ENCODE results near the gene SLC2A4RG. TPM values are rescaled to one million over a fixed set of nuclear protein-coding genes. Genes with fewer than 3 reads are reported as not detected.

SLC2A4RG gene
- total RNA-seq, 2 experiments from 2014 or later, result 38.5 to 39.8 TPM

- ATAC-seq (no peak), DNase-seq (no peak)
- POLR2A ChIA-PET, result no interaction called here
- Mint-ChIP-seq H3K9me3 (no peaks in the 10 kb centered on the region), H3K4me1 (ENCODE audit: low read depth) (peaks cover 20% of the 10 kb centered on the region), H3K4me3 (no peak overlapping the region), H3K27me3 (no peaks in the 10 kb centered on the region), H3K27ac (no peak overlapping the region), H3K36me3 (ENCODE audit: low read depth) (peaks cover 15% of the 10 kb centered on the region)
- intact Hi-C loops (cut with micrococcal nuclease), result loop anchor here (10.0 kb wide), 1 partner anchor 161 kb away; the partner anchor contains the start of genes ABHD16B and TPD52L2
- CTCF ChIA-PET, result no interaction called here
- TF ChIP-seq CTCF (IDR thresholded peaks at IDR 0.05), result no peak
Observed at GRCh38 chr20:63703471-63703975, 36.1 kb upstream of the SLC2A4RG start.

- TF ChIP-seq CTCF (IDR thresholded peaks at IDR 0.05), result no peak
- H3K27ac Mint-ChIP-seq, result no peak overlapping the region
- H3K4me1 Mint-ChIP-seq (ENCODE audit: low read depth), result peaks cover 20% of the 10 kb centered on the region
Observed at GRCh38 chr20:63703976-63704748, 35.4 kb upstream of the SLC2A4RG start.

GRCh38 chr20:63704749-63705117 lies 34.8 kb upstream of the SLC2A4RG start:
- no peaks in the 10 kb centered on the region for H3K27me3 Mint-ChIP-seq
- peaks cover 21% of the 10 kb centered on the region for H3K36me3 Mint-ChIP-seq (ENCODE audit: low read depth)
- H3K4me1 Mint-ChIP-seq (ENCODE audit: low read depth), result peaks cover 21% of the 10 kb centered on the region
- CTCF ChIA-PET, result no interaction called here
- no peak for DNase-seq
- H3K4me3 Mint-ChIP-seq, result no peak overlapping the region
- H3K27ac Mint-ChIP-seq, result peak overlapping the region; percentile 34
- intact Hi-C loops (cut with micrococcal nuclease), result loop anchor here (10.0 kb wide), 1 partner anchor 160 kb away; the partner anchor contains the start of genes ABHD16B and TPD52L2
- ATAC-seq, result no peak
- no peak for TF ChIP-seq CTCF (IDR thresholded peaks at IDR 0.05)
- POLR2A ChIA-PET, result no interaction called here
- no peaks in the 10 kb centered on the region for H3K9me3 Mint-ChIP-seq

More at GRCh38 chr20:63703976-63704748, 35.4 kb upstream of the SLC2A4RG start:
- H3K9me3 Mint-ChIP-seq, result no peaks in the 10 kb centered on the region
- POLR2A ChIA-PET, result no interaction called here
- peaks cover 20% of the 10 kb centered on the region for H3K36me3 Mint-ChIP-seq (ENCODE audit: low read depth)
- CTCF ChIA-PET, result no interaction called here
- intact Hi-C loops (cut with micrococcal nuclease), result loop anchor here (10.0 kb wide), 1 partner anchor 161 kb away; the partner anchor contains the start of genes ABHD16B and TPD52L2
- DNase-seq (no peak), ATAC-seq (no peak)
- H3K4me3 Mint-ChIP-seq, result no peak overlapping the region
- no peaks in the 10 kb centered on the region for H3K27me3 Mint-ChIP-seq

- no peak for TF ChIP-seq CTCF (IDR thresholded peaks at IDR 0.05)
- Mint-ChIP-seq H3K27ac (peak overlapping the region; percentile 34), H3K27me3 (no peaks in the 10 kb centered on the region), H3K4me3 (no peak overlapping the region), H3K36me3 (ENCODE audit: low read depth) (peaks cover 23% of the 10 kb centered on the region), H3K4me1 (ENCODE audit: low read depth) (peaks cover 24% of the 10 kb centered on the region), H3K9me3 (no peaks in the 10 kb centered on the region)
- ChIA-PET CTCF (interaction anchor here (3.5 kb wide), 1 partner anchor 160 kb away, joined by 28 read pairs; the partner anchor contains the start of gene TPD52L2), POLR2A (interaction anchor here (1.4 kb wide), 1 partner anchor 159 kb away, joined by 5 read pairs; the partner anchor contains the start of gene TPD52L2)
- DNase-seq (no peak), ATAC-seq (no peak)
- intact Hi-C loops (cut with micrococcal nuclease), result loop anchor here (10.0 kb wide), 1 partner anchor 159 kb away; the partner anchor contains the start of genes ABHD16B and TPD52L2
Observed at GRCh38 chr20:63705232-63706026, 34.1 kb upstream of the SLC2A4RG start.

Measured in activated CD8-positive, alpha-beta T cell treated with anti-CD3 and anti-CD28 coated beads for 36 hours (primary cell).